HG02973 (cell line): ENCODE results near the gene CAP2.

ENCODE experiments used
- ATAC-seq: cut with Tn5 transposase; IDR thresholded peaks from one replicate; pipeline ENCODE4 v1.9.1; 2021; ENCODE audit warnings: moderate library complexity; ENCODE audit not compliant: unreplicated experiment

Gene CAP2

GRCh38 chr6:17472653-17473183 is 79.3 kb downstream of the CAP2 start:
- no peak for ATAC-seq

- no peak for ATAC-seq
Observed at GRCh38 chr6:17473554-17473953, 80.2 kb downstream of the CAP2 start.

- no peak for ATAC-seq
Observed at GRCh38 chr6:17474289-17474688, 80.9 kb downstream of the CAP2 start.

- ATAC-seq: no peak
Observed at GRCh38 chr6:17475606-17476244, 82.3 kb downstream of the CAP2 start.

DNA sequence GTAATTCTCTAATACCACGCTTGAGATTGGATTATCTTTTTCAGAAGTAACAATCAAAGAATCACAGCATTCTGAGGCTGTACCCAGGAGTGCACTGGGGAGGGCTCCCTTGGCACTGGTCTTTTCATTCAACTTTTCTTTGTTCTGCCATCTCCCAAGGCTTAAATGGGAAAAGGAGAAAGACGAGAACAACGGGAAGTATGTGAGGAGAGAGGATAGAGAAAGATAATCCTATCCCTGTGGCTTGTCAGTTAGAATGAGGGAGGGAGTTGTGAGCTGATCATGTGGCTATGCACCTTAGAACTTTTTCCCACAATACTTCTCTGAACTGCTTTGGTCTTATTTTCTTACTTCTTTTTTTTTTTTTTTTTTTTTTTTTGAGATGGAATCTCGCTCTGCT is 83.1 kb downstream of the CAP2 start:
- ATAC-seq: no peak

GRCh38 chr6:17477356-17477755 is 84.0 kb downstream of the CAP2 start:
- ATAC-seq: no peak

DNA sequence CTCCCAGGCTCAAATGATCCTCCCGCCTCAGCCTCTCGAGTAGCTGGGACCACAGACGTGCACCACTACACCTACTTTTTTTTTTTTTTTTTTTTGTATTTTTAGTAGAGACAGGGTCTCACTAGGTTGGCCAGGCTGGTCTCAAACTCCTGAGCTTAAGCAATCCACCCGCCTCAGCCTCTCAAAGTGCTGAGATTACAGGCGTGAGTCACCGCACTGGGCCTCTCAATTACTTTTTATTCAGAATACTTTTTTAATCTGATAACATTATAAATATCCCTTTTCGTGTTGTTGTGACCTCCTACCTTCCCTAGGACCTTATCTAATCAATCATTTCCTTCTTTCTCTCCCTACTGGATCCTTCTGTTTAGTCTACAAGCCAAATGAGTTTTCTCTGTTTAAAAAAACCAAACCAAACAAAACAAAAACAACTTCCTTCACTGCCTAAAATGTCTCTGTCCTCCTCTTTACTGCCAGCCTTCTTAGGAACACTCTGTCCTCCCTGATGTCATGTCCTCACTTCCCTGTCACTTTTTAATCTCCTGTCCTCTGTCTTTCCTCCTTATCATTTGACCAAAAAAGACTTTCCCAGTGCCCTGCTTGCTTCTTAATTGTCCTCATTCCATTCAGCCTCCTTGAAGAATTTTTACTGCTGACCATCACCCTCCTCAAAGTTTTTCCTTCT is 85.0 kb downstream of the CAP2 start:
- ATAC-seq: no peak

DNA sequence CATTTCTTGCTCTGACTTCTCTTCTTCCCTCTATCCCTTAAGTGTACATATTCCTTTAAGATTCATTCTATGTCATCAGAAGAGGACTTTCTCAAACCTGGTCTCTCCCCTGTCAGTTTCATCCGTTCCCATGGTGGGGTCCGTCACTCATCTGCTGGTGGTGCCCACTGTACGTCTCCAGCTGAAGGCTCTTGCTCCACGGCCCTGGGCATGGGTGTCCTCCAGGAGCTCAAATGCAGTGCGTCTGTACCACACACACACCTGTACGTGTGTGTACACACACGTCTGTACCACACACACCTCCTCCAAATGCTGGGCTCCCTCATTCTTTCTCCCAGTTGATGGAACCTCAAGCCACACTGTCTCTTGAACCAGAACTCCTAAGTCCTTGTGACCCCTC is 85.6 kb downstream of the CAP2 start:
- ATAC-seq: no peak

GRCh38 chr6:17480476-17480875 is 87.1 kb downstream of the CAP2 start:
- ATAC-seq: no peak

DNA sequence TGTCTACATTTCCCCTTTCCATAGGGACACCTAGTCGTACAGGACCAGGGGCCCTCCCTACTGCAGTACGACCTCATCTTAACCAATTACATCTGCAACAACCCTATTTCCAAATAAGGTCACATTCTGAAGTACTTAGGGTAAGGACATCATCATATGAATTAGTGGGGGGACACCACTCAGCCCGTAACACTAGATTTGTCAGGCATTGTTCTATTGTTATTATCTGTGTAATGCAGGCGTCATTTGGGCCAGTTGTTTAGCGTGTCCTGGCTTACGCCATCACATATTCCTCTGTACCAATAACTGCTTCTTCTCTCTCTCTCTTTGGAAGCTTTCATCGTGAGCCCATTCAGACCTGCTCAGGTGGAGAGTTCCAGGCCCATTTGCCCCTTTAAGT is 89.3 kb downstream of the CAP2 start:
- no peak for ATAC-seq

GRCh38 chr6:17483391-17484016 is 90.1 kb downstream of the CAP2 start:
- ATAC-seq: no peak

DNA sequence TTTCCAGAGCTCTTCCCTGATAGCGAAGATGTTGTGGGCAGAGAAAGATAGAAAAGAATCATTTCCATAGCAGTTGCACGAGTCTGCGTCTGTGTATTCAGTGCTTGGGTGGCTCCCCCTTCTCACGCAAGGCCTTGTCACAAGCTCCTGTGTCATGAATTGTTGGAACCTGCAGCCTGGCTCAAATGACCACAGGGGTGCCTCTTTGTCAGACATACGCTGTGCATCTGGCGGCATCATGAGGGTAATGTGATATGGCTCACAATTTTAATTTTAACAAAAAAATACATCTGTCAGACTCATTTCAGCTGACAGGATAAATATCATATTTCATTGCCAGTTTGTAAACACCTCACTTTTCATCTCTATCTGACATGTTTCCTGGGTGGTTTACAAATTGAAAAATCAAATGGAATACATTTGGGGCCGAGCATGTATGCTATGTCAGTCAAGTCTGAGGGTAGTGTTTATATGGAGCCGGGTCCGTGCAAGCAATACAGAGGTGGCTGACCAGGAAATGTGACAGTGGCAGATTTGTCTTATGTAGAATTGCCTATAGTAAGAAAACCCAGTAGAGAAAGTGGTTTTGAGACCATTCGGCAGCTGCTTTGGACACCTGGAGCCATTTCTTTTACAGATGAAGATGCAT is 90.9 kb downstream of the CAP2 start:
- ATAC-seq: no peak

GRCh38 chr6:17485181-17485580 is 91.8 kb downstream of the CAP2 start:
- no peak for ATAC-seq

- ATAC-seq: no peak
Observed at GRCh38 chr6:17485946-17486345, 92.6 kb downstream of the CAP2 start.

- no peak for ATAC-seq
Observed at GRCh38 chr6:17486680-17487079, 93.3 kb downstream of the CAP2 start.

GRCh38 chr6:17490724-17491123 is 97.3 kb downstream of the CAP2 start:
- ATAC-seq: no peak

- ATAC-seq: no peak
Observed at GRCh38 chr6:17491416-17492142, 98.2 kb downstream of the CAP2 start.

DNA sequence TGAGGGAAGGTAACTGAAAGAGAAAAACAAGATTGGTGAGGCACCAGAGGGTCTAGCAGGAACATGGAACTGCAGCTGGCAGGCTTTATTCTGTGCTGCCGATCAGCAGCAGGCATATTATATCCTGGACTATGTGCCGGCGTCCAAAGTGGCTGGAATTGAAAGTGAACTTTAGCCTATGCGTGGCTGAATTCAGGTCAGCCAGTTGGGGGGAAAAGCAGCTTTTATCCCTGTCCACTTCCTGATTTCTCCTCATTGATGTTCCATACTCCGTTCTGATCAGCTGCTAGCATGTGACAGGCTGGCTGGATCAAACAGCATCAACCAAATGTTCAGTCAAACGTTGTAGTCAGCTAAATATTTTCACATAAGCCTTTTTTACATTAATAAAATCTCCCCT is 99.0 kb downstream of the CAP2 start:
- no peak for ATAC-seq

- ATAC-seq: no peak
Observed at GRCh38 chr6:17493286-17493685, 99.9 kb downstream of the CAP2 start.

DNA sequence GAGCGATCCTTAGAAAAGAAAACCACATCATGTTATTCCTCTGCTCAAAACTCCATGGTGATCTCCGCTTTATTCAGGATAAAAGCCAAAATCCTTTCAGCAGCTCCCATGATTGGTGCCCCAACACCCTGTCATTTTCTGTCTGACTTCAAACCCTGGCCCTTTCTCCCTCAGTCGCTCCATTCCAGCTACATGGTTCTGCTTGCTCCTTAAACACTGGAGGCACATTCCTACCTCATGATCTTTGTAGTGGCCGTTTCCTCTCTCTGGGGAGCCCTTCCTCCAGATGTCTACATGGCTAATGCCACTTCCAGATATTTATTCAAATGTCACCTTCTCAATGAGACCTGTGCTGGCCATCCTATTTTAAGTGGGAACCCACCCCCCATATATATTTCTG is 100.8 kb downstream of the CAP2 start:
- ATAC-seq: no peak

DNA sequence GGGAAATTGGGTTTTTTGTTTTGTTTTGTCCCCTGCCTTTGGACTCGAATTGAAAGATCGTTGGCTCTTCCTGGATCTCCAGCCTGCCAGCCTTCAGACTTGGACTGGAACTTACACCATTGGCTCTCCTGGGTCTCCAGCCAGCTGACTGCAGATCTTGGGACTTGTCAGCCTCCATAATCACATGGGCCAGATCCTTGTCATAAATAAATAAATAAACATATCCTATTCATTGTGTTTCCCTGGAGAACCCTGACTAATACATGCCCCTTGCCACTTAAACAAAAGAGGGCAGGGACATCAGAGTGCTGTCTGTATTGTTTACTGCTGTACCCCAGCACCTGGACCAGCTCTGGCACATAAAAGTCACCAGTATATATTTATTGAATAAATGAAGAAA is 101.5 kb downstream of the CAP2 start:
- ATAC-seq: no peak
